Coronary artery (tissue), 2 donors: ENCODE measurements around the gene ST3GAL3.

Source experiments
- DNase-seq: peaks from one replicate; pipeline ENCODE4 v3.0.0-alpha.2; 2017; ENCODE audit warnings: low spot score
- H3K27ac ChIP-seq, 2 donors: fragments of 200-600 bp; sonication (generic); one replicate each; pipeline ENCODE4 v1.5.1; 2016 to 2019
- H3K4me3 ChIP-seq: fragments of 200-600 bp; sonication (generic); 2 replicates; pipeline ENCODE4 v1.5.1; 2016; ENCODE audit warnings: mild to moderate bottlenecking, moderate library complexity
- TF ChIP-seq, protein P1 (sequence below): fragments of 200-600 bp; sonication (generic); IDR thresholded peaks from one replicate; pipeline ENCODE4 v1.5.1; 2019; ENCODE audit warnings: antibody characterized with exemption

The ST3GAL3 gene

GRCh38 chr1:43849670-43850069 lies 142.3 kb downstream of the ST3GAL3 start:
- Histone ChIP-seq H3K4me3 (no peak overlapping the region), H3K27ac (no peak overlapping the region)
- TF ChIP-seq, protein P1, sequence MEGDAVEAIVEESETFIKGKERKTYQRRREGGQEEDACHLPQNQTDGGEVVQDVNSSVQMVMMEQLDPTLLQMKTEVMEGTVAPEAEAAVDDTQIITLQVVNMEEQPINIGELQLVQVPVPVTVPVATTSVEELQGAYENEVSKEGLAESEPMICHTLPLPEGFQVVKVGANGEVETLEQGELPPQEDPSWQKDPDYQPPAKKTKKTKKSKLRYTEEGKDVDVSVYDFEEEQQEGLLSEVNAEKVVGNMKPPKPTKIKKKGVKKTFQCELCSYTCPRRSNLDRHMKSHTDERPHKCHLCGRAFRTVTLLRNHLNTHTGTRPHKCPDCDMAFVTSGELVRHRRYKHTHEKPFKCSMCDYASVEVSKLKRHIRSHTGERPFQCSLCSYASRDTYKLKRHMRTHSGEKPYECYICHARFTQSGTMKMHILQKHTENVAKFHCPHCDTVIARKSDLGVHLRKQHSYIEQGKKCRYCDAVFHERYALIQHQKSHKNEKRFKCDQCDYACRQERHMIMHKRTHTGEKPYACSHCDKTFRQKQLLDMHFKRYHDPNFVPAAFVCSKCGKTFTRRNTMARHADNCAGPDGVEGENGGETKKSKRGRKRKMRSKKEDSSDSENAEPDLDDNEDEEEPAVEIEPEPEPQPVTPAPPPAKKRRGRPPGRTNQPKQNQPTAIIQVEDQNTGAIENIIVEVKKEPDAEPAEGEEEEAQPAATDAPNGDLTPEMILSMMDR: no peak
- DNase-seq: no peak

DNA sequence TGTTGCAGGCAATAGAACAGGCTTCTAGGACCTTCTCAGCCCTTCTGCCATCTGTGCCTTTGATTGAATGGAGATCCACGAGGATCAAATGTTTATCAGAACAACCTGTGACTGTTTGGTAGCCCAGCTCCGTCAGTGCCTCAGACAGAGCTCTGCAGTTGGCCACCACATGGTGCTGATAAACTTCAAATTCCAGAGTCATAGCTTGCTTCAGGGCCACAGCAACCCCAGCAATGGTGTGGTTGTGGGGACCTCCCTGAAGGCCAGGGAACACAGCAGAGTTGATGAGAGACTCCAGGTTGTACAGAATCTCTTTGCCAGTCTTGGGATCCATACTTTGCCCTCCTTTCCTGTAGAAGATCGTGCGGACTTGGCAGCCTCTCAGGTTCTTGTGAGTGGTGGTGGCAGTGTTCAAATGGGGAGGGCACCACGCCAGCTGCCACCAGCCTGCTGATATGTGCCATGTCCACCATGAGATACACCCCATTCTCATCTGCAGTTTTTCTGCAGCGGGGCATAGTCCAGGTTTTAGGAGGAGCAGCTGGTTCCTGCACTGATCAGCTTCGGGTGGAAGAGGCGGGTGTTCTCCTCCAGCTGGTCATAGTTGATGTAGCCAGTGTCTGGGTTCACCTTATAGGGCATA lies 143.4 kb downstream of the ST3GAL3 start:
- DNase-seq: peak; percentile 22
- Histone ChIP-seq H3K27ac (no peak overlapping the region), H3K4me3 (no peak overlapping the region)
- TF ChIP-seq, protein P1: no peak

DNA sequence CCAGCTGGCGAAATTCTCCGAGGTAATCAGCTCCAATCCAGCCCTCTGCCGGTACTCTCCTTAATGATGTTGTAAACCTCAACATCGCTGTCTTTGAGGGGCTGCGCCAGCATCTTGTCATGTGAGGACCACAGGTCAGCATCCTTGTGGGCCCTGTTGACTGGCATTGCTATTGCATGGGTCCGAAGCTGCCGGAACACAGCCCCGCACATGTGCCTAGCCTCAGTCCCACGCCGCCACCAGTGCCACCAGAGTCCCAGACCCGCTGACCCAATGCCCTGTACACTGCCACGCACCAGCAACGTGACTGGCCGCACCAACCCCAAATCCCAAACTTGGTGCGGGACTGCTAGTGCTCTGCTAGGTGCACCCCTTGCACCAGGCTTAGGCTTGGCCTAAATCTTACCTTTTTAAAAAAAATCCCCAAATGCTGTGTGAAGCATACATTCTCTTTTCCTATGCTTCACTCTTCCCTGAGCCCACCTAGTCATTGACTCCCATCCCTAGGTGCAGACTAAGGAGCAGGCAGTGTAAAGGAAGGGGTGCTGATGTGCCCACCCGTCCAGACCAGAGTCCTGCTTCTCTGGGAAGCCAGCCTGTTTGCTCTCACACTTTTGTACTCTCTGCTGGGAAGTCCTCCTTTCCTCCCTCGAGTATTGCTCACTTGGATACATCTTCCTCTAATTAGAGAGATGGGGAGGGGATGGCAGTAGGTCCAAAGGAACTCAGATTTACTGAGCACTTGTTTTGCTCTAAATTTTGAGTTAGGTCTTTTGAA lies 144.4 kb downstream of the ST3GAL3 start:
- no peak overlapping the region for H3K4me3 ChIP-seq
- TF ChIP-seq, protein P1: no peak

DNA sequence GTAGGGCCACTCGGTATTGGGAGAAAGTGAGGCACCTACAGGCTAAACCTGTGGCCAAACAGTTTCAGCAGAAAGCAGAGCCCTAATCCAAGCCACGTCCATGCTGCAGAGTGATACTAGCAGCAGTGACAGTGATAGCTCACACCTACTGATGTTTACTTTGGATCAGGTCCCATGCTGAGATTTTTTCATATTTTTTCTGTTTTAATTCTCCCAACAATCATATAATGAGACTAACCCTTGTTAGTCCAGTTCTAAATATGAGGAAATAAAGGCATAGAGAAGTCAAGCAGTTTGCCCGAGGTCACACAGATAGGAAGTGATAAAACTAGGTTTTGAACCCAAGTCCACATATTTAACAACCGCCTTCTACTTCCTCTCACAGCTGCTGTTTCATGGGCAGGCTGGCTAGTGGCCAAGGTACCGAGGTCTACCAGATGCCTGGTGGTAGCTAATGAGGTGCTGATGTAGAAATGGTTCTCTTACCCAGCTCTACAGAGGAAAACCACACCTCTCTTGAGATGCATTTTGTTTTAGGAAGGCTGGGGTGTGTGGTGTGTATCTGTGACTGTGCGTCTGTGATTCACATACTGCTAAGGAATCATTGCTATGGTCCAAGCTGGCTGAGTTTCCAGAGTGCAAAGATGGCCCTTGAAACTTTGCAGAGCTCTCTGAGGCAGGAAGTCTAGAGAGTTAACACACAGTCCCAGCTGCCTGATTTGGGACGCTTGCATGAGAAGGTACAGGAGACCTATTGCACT lies 146.0 kb downstream of the ST3GAL3 start:
- peak; percentile 62 for DNase-seq
- Histone ChIP-seq H3K4me3 (no peak overlapping the region), H3K27ac (no peak overlapping the region)
- TF ChIP-seq, protein P1: no peak

More for the DNA sequence above, 144.4 kb downstream of the ST3GAL3 start:
- peak; percentile 40 for DNase-seq
- no peak overlapping the region for H3K27ac ChIP-seq

GRCh38 chr1:43854473-43854872 lies 147.1 kb downstream of the ST3GAL3 start:
- TF ChIP-seq, protein P1: no peak
- no peak overlapping the region for H3K4me3 ChIP-seq
- DNase-seq: no peak
- H3K27ac ChIP-seq: no peak overlapping the region

GRCh38 chr1:43856188-43856587 lies 148.9 kb downstream of the ST3GAL3 start:
- DNase-seq: peak; percentile 11
- TF ChIP-seq, protein P1: no peak
- H3K27ac ChIP-seq: no peak overlapping the region

More at GRCh38 chr1:43856188-43856587, 148.9 kb downstream of the ST3GAL3 start:
- no peak overlapping the region for H3K4me3 ChIP-seq
